Right lobe of liver (tissue), 6 donors: ENCODE results near the gene TENM4. TPM values are rescaled to one million over a fixed set of nuclear protein-coding genes. Genes with fewer than 3 reads are reported as not detected.

ENCODE experiments used
- ATAC-seq, 4 donors: fragments of 200-7000 bp; cut with Tn5 transposase; one replicate each; pipeline ENCODE4 v1.9.1; 2020; ENCODE audit warnings: mild to moderate bottlenecking in 4 of 4, moderate library complexity in 4 of 4
- DNase-seq, 3 donors: peaks; one replicate each; pipeline ENCODE4 v3.0.0-alpha.2; 2020
- H3K27ac ChIP-seq, 3 donors: fragments of 200-600 bp; one replicate each; pipeline ENCODE4 v1.8.0; 2022
- H3K27me3 ChIP-seq, 2 donors: fragments of 200-600 bp; one replicate each; pipeline ENCODE4 v1.8.0; 2022
- H3K36me3 ChIP-seq, 4 donors: fragments of 200-600 bp; sonication (generic) in 1 of 4; one replicate each; pipeline versions ENCODE4 v1.5.1 to v1.8.0; 2017 to 2022; ENCODE audit warnings: control low read depth in 1 of 4
- H3K4me1 ChIP-seq, 4 donors: fragments of 200-600 bp; sonication (generic) in 1 of 4; one replicate each; pipeline versions ENCODE4 v1.5.1 to v1.8.0; 2017 to 2022; ENCODE audit warnings: control low read depth in 1 of 4
- H3K4me3 ChIP-seq, 3 donors: fragments of 200-600 bp; one replicate each; pipeline ENCODE4 v1.8.0; 2022
- H3K9me3 ChIP-seq, 4 donors: fragments of 200-600 bp; sonication (generic) in 1 of 4; one replicate each; pipeline versions ENCODE4 v1.5.1 to v1.8.0; 2017 to 2022; ENCODE audit warnings: control low read depth in 1 of 4
- POLR2A ChIP-seq: fragments of 450-650 bp; IDR thresholded peaks from one replicate; pipeline ENCODE4 v1.6.1; 2017; ENCODE audit warnings: antibody characterized with exemption, mild to moderate bottlenecking
- WGBS: methylation state at CpG from one replicate; pipeline ENCODE4 v1.1.6; 2018; ENCODE audit warnings: low coverage, low lambda C conversion rate; ENCODE audit not compliant: insufficient coverage; ENCODE audit errors: missing lambda C conversion rate; 5-methylcytosine and 5-hydroxymethylcytosine counted together
- intact Hi-C, 2 donors: fragments of 100-400 bp; cut with DNase I; formaldehyde crosslinking; loops; one replicate each; pipeline versions ENCODE4 v1.11.2 to v1.14.1; 2022
- total RNA-seq, 6 experiments: library from RNA; depleted of rRNA in 2 of 6; stranded (reverse); fragments of >200 nt in 2 of 6; fragmentation: NEBNext Ultra II Directional in 3 of 6; extraction: Animal tissue kit (Norgen Biotek cat#: 25700) in 3 of 6; gene quantifications; one replicate each; pipeline versions ENCODE4 v1.1.0 to v1.2.4, GENCODE V29; 2016 to 2023
- TF ChIP-seq, protein P1 (sequence below), 4 donors: fragments of 200-600 bp in 3 of 4; fragments of 450-650 bp in 1 of 4; IDR thresholded peaks; one replicate each; pipeline versions ENCODE4 v1.5.1 to v1.8.0; 2016 to 2022; ENCODE audit warnings: antibody characterized with exemption in 4 of 4, mild to moderate bottlenecking in 2 of 4
- donor health status: DM: no; HTN: yes; CAD: no.
- donor health status: DM: no; HTN: no; CAD: no.
- donor health status: DM: no; HTN: no; CAD: no.
- donor health status: DM: no; HTN: yes; CAD: no.
- donor health status: DM: no; HTN: yes; CAD: no.

Gene TENM4
- total RNA-seq, 6 experiments from 2014 or later, result 0.04 to 0.58 (median 0.14) TPM; not detected in 2

DNA sequence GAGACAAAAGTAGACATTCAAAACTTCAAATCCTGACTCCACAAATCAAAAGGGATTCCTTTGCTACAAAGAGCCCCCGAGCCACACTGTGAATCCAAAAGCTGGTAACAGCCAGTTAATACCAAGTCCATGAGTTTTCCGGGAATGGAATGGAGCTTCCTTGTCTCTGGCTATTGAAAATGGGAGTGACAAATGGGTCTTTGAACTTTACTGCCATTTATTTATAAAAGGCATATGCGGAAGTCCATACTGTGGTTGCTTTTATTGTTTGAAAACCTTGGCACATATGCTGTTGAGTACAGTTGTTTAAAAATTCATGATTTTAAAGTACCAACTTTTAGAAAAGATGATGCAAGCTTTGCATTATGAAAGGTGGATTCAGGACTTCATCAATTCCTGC lies 659.9 kb downstream of the TENM4 start:
- Histone ChIP-seq H3K9me3 (no peaks in the 10 kb centered on the region), H3K4me1 (no peaks in the 10 kb centered on the region), H3K36me3 (no peaks in the 10 kb centered on the region), H3K27ac (no peak overlapping the region), H3K27me3 (no peaks in the 10 kb centered on the region), H3K4me3 (no peak overlapping the region)
- TF ChIP-seq POLR2A, result no peak
- TF ChIP-seq, protein P1, sequence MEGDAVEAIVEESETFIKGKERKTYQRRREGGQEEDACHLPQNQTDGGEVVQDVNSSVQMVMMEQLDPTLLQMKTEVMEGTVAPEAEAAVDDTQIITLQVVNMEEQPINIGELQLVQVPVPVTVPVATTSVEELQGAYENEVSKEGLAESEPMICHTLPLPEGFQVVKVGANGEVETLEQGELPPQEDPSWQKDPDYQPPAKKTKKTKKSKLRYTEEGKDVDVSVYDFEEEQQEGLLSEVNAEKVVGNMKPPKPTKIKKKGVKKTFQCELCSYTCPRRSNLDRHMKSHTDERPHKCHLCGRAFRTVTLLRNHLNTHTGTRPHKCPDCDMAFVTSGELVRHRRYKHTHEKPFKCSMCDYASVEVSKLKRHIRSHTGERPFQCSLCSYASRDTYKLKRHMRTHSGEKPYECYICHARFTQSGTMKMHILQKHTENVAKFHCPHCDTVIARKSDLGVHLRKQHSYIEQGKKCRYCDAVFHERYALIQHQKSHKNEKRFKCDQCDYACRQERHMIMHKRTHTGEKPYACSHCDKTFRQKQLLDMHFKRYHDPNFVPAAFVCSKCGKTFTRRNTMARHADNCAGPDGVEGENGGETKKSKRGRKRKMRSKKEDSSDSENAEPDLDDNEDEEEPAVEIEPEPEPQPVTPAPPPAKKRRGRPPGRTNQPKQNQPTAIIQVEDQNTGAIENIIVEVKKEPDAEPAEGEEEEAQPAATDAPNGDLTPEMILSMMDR (IDR thresholded peaks at IDR 0.05), result no peak
- WGBS, result 66% methylated on average over 3 of the region's 3 CpGs
- intact Hi-C loops, result no loop called here
- ATAC-seq (no peak), DNase-seq (no peak)

DNA sequence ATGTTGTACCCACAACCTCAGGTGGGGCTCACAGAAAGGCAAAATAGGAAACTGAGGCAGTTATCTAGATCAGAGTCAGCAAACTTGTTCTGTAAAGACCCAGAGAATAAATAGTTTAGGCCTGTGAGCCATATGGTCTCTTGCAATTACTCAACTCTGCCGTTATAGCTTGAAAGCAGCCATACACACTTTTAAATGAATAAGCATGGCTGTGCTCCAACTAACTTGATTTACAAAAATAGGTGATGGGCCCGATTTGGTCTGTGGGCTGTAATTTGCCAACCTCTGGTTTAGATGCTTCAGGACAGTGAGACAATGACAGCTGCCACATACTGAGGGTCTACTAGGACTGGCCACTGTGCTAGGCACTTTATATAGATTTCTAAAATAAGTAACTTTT lies 667.3 kb downstream of the TENM4 start:
- no peaks in the 10 kb centered on the region for H3K36me3 ChIP-seq
- TF ChIP-seq POLR2A, result no peak
- TF ChIP-seq, protein P1 (IDR thresholded peaks at IDR 0.05), result no peak
- no peak overlapping the region for H3K4me3 ChIP-seq
- H3K27me3 ChIP-seq, result no peaks in the 10 kb centered on the region
- no peak for DNase-seq
- intact Hi-C loops, result no loop called here
- peaks cover 0 to 5% (median 0%) of the 10 kb centered on the region in 4 donors for H3K4me1 ChIP-seq
- WGBS, result 57% methylated on average over 2 of the region's 2 CpGs
- H3K27ac ChIP-seq, result no peak overlapping the region
- no peaks in the 10 kb centered on the region for H3K9me3 ChIP-seq
- no peak for ATAC-seq

DNA sequence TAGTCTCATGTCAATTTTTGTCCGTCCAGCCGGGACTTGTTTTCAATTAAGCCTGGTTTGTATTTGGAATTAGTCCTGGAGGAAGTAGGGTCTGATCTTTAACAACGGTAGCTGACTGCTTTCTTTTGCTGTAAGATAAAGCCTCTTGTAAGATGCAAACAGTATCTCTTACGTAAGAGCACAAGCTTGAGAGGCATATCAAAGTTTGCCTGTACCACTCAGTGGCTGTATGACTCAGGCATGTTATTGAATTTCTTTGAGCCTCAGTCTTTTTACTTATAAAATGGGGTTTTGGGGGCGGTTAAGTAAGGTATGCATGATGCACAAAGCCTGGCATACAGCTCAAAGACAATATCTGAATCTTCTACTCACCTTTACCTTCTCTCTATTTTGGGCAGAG lies 667.8 kb downstream of the TENM4 start:
- H3K27ac ChIP-seq, result no peak overlapping the region
- H3K36me3 ChIP-seq, result no peaks in the 10 kb centered on the region
- intact Hi-C loops, result no loop called here
- 62% methylated on average over 5 of the region's 5 CpGs for WGBS
- no peaks in the 10 kb centered on the region for H3K9me3 ChIP-seq
- no peaks in the 10 kb centered on the region for H3K27me3 ChIP-seq
- H3K4me3 ChIP-seq, result no peak overlapping the region
- TF ChIP-seq, protein P1 (IDR thresholded peaks at IDR 0.05), result no peak
- no peak for TF ChIP-seq POLR2A
- H3K4me1 ChIP-seq, result peaks cover 0 to 5% (median 0%) of the 10 kb centered on the region in 4 donors
- no peak for DNase-seq
- no peak for ATAC-seq

DNA sequence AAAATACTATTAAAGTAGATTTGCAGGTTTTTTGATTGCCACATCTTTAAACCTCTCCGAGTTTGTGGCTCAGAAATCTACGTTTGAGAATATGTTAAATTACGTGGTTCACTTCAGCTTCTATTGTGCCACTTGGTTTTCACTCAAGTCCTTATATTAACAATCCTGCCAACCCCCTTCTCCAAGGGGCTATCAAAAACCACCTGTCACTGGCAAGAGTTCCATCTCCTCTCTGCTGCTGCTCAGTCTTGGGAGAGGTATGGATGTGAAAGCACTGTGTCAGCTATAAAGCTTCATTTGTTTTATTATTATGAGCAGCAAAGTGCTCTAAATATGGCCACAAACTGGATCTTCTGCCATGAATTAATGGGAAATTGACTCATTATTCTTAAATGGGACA lies 668.6 kb downstream of the TENM4 start:
- Histone ChIP-seq H3K27me3 (no peaks in the 10 kb centered on the region), H3K4me1 (peaks cover 0 to 5% (median 0%) of the 10 kb centered on the region in 4 donors), H3K27ac (no peak overlapping the region), H3K36me3 (no peaks in the 10 kb centered on the region), H3K9me3 (no peaks in the 10 kb centered on the region), H3K4me3 (no peak overlapping the region)
- TF ChIP-seq, protein P1 (IDR thresholded peaks at IDR 0.05), result no peak
- TF ChIP-seq POLR2A, result no peak
- DNase-seq, result no peak
- intact Hi-C loops, result no loop called here
- WGBS, result 89% methylated on average over 3 of the region's 3 CpGs
- no peak for ATAC-seq

DNA sequence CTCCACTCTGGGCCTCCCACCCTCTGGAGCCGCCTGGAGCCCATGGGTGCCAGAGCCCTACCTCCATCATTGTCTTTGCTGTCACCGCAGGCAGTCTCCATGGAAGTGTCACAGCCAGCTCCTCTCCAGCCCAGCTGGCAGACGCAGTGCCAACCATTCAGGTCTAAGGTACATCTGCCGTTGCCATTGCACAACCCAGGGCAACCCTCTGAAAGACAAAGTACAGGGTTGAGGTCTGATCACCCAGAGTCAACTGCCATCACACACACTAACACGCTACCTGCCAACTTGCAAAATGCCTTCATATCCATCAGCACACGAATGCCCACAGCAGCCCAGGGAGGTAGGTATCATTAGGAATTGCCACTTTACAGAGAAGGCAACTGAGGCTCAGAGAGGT lies 669.9 kb downstream of the TENM4 start:
- peaks cover 0 to 5% (median 0%) of the 10 kb centered on the region in 4 donors for H3K4me1 ChIP-seq
- no peaks in the 10 kb centered on the region for H3K9me3 ChIP-seq
- intact Hi-C loops, result no loop called here
- no peaks in the 10 kb centered on the region for H3K27me3 ChIP-seq
- peak; percentile 99 to 100 (median 100) for ATAC-seq
- 56% methylated on average over 3 of the region's 6 CpGs for WGBS
- no peaks in the 10 kb centered on the region for H3K36me3 ChIP-seq
- peak; percentile 77 to 93 (median 86) for DNase-seq
- no peak for TF ChIP-seq POLR2A
- TF ChIP-seq, protein P1 (IDR thresholded peaks at IDR 0.05), result no peak
- no peak overlapping the region for H3K27ac ChIP-seq
- no peak overlapping the region for H3K4me3 ChIP-seq
